ENCODE results near the gene TUBGCP6. TPM values are rescaled to one million over a fixed set of nuclear protein-coding genes. Genes with fewer than 3 reads are reported as not detected.

TUBGCP6 gene
- total RNA-seq, 4 donors from 2014 or later: 19.1 to 52.2 (median 40.7) TPM

- TF ChIP-seq CTCF (IDR thresholded peaks at IDR 0.05): no peak
- TF ChIP-seq POLR2A (IDR thresholded peaks at IDR 0.05): no peak
- intact Hi-C loops (cut with DNase I; ENCODE audit: low total_unique reads): loop anchor here (10.0 kb wide), 1 partner anchor 278 kb away; no protein-coding TSS in a partner anchor
- no peak for DNase-seq
- Histone ChIP-seq H3K4me3 (no peak overlapping the region), H3K27me3 (no peaks in the 10 kb centered on the region), H3K36me3 (no peaks in the 10 kb centered on the region), H3K27ac (no peak overlapping the region), H3K4me1 (no peaks in the 10 kb centered on the region), H3K9me3 (no peaks in the 10 kb centered on the region)
Measured at GRCh38 chr22:50203288-50203687, 41.5 kb downstream of the TUBGCP6 start.

GRCh38 chr22:50202130-50202666, 42.6 kb downstream of the TUBGCP6 start:
- no peaks in the 10 kb centered on the region for H3K27me3 ChIP-seq
- intact Hi-C loops (cut with DNase I; ENCODE audit: low total_unique reads): loop anchor here (10.0 kb wide), 1 partner anchor 277 kb away; no protein-coding TSS in a partner anchor
- no peaks in the 10 kb centered on the region for H3K36me3 ChIP-seq
- H3K9me3 ChIP-seq: no peaks in the 10 kb centered on the region
- H3K27ac ChIP-seq: no peak overlapping the region
- no peaks in the 10 kb centered on the region for H3K4me1 ChIP-seq
- no peak for TF ChIP-seq CTCF (IDR thresholded peaks at IDR 0.05)
- TF ChIP-seq POLR2A (IDR thresholded peaks at IDR 0.05): no peak
- no peak for DNase-seq
- H3K4me3 ChIP-seq: peak overlapping the region; percentile 60 to 92

GRCh38 chr22:50201191-50202129, 43.4 kb downstream of the TUBGCP6 start:
- H3K4me3 ChIP-seq: peak overlapping the region; percentile 60 to 92

GRCh38 chr22:50200461-50201190, 44.2 kb downstream of the TUBGCP6 start, which contains the start of gene SELENOO:
SELENOO (plus strand) TSS chr22:50201011; CDS start chr22:50201037, 26 bp downstream.
- no peaks in the 10 kb centered on the region for H3K27me3 ChIP-seq
- H3K36me3 ChIP-seq: no peaks in the 10 kb centered on the region
- TF ChIP-seq CTCF (IDR thresholded peaks at IDR 0.05): peak in 1 of 4 experiments; percentile 6
- TF ChIP-seq POLR2A (IDR thresholded peaks at IDR 0.05): peak; percentile 74 to 91
- no peaks in the 10 kb centered on the region for H3K9me3 ChIP-seq
- intact Hi-C loops (cut with DNase I; ENCODE audit: low total_unique reads): loop anchor here (10.0 kb wide), 1 partner anchor 276 kb away; no protein-coding TSS in a partner anchor
- peak within 1 kb of the TSS; percentile 70 to 81 for H3K27ac ChIP-seq
- peak within 1 kb of the TSS; percentile 60 to 92 for H3K4me3 ChIP-seq
- peak; percentile 90 to 93 for DNase-seq
- H3K4me1 ChIP-seq: no peaks in the 10 kb centered on the region

More at GRCh38 chr22:50201191-50202129, 43.4 kb downstream of the TUBGCP6 start:
- H3K9me3 ChIP-seq: no peaks in the 10 kb centered on the region
- TF ChIP-seq POLR2A (IDR thresholded peaks at IDR 0.05): no peak
- TF ChIP-seq CTCF (IDR thresholded peaks at IDR 0.05): peak in 2 of 4 experiments; percentile 8 to 32
- H3K4me1 ChIP-seq: no peaks in the 10 kb centered on the region
- H3K36me3 ChIP-seq: no peaks in the 10 kb centered on the region
- no peak for DNase-seq
- no peaks in the 10 kb centered on the region for H3K27me3 ChIP-seq
- intact Hi-C loops (cut with DNase I; ENCODE audit: low total_unique reads): loop anchor here (10.0 kb wide), 1 partner anchor 277 kb away; no protein-coding TSS in a partner anchor
- H3K27ac ChIP-seq: peak overlapping the region; percentile 70 to 81
